ENCODE results near the gene SCUBE1.

The SCUBE1 gene

DNA sequence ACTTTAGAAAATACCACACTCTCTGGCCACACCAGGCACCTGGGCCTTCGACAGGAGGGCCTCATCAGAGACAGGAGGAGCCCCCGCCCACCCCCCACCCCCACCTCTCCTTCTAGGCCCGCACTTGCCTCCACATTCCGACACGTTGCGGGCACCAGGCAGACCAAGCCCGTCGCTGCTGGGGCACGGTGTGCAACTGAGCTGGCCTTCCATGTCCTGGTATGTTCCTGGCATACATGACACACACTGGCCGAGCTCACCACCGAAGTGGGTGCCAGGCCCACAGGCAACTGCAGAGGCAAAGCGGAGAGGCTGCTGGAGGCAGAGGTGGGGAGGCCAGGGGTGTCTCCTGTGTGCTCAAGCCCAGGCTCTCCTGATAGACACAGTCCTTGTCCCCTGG is 129.2 kb downstream of the SCUBE1 start:
- DNase-seq (ENCODE audit: low read depth), result no peak

DNA sequence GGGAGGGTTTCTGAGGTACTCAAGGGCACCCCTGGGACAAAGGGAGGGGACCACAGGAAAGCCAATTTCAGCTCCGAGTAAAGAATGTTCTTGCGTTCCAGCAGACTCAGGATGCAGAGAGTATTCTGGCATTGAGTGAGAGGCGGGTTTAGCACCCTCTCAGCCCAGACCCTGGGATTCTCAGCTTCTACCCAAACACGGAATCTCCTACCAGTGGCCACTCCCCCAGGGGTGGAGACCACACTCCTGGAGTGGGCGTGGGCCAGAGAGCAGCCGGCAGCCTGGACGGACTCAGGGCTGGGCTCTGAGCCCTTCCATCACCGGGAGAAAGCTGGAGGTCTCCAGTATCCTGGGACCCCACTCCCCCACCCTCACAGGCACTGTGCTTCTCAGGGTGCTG is 130.1 kb downstream of the SCUBE1 start:
- DNase-seq (ENCODE audit: low read depth), result no peak

- DNase-seq (ENCODE audit: low read depth), result no peak
These were observed 130.7 kb downstream of the SCUBE1 start for GRCh38 chr22:43212434-43212952.

DNA sequence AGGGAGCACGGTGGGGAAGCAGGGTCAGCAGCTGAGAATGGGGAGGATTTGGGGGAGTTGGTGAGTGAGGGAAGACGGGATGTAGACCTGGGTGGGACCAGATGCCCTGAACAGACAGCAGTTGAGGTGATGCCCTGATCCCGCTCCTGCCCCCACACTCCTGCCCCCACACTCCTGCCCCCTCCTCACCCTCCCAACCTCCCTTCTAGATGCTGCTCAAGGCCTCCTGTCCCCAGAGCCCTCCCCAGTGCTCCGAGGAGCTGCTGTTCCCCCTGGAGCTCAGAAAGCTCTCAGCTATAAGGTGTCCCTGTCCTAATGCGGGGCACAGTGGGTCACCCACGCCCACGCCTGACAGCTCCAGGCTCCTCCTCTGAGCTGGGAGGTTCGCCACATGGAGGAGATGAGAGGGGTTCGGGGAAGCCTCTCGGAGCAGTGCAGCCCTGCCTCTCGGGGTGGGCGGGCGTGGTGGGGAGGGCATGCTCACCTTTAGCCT is 131.2 kb downstream of the SCUBE1 start:
- no peak for DNase-seq (ENCODE audit: low read depth)

DNA sequence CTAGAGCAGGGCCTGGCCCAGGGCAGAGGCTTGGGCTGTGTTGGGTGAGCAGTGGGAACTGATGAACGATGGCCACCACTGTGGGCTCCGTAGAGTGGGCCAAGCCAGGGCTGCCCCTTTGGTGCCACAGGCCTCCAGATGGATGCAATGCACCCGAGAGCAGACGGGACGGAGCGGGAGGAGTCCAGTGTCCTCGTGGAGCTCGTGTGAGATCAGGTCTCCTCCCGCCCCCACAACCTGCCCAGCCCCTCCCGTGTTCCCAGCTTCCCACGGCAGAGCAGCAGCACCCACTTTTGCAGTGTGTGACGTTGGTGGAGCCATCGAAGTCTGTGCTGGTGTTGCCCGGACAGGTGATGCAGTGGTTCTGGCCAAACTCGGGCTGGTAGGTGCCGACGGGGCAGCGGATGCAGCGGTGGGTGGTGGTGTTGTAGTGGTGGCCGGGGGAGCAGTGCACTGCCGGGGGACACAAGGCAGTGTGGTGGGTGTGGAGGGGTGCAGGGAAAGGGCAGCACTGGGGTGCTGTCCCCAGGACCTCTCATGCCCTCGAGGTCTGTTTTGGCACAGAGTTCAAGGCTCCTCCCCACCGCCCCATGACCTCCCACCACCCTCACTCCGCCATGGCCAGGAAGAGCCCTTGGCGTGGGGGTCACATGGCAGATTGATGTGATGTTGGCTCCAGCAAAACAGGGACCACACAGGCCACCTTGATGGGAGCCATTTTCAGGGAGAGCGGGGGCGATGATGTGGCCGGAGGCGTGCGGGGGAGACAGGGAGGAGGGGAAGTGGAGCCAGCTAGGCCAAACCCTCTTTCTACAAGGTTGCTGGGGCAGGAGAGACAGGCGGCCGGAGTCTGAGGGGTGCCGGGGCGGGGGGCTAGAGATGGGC is 132.3 kb downstream of the SCUBE1 start:
- DNase-seq (ENCODE audit: low read depth), result no peak

- no peak for DNase-seq (ENCODE audit: low read depth)
These were observed 133.2 kb downstream of the SCUBE1 start for GRCh38 chr22:43209971-43210370.

DNA sequence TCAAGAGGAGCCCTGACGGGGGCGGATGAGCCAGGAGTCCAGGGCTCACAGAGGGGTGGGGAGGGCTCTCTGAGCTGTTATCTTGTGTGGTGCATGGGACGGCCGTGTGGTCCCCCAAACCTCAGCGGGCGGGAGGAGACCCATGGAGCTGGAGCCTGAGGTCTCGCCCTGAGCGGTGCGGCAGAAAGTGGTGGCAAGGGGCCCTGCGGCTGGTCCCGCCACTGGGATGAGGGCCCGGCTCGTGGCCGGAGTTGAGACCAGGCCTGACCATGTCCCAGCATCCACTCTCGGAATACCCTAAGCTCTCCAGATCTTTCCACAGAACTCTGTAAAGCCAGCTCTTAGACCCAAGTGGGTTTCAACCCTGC is 133.7 kb downstream of the SCUBE1 start:
- no peak for DNase-seq (ENCODE audit: low read depth)

DNA sequence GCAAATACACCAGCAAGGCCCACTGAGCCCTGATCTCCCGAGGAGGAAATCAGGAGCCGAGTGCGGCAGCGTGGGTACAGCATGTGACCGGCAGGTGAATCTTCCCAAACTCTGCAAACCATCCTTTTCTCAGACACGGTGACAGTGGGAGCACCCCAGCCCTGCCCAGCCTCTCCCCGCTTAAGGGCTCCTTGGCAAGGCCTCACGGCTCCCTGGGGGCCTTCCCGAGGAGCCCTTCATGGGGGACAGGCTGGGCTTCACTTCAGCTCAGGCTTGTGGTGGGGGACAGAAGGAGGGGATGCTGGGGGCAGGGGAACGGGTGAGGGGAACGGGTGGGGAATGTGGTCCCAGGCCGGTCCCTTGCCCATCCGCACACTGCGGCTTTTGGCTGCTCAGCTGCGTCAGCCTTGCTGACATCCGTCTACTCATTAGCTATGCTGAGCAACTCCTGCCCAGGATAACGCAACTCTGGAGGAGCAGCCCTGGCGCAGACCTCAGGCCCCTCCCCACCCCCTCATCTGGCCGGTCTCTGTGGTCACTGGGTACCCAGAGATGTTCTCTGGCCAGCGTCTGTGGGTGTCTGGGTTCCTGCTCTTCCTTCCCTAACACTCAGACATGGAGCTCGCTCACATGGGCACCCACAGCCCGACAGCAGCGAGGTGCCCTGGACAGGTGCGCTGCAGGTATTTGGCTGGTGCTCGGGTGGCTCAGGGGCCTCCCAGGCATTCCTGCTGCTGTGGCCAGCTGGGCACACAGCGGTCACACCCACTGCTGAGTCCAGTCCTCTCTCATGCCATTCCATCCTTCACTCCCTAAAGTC is 134.3 kb downstream of the SCUBE1 start:
- no peak for DNase-seq (ENCODE audit: low read depth)

DNA sequence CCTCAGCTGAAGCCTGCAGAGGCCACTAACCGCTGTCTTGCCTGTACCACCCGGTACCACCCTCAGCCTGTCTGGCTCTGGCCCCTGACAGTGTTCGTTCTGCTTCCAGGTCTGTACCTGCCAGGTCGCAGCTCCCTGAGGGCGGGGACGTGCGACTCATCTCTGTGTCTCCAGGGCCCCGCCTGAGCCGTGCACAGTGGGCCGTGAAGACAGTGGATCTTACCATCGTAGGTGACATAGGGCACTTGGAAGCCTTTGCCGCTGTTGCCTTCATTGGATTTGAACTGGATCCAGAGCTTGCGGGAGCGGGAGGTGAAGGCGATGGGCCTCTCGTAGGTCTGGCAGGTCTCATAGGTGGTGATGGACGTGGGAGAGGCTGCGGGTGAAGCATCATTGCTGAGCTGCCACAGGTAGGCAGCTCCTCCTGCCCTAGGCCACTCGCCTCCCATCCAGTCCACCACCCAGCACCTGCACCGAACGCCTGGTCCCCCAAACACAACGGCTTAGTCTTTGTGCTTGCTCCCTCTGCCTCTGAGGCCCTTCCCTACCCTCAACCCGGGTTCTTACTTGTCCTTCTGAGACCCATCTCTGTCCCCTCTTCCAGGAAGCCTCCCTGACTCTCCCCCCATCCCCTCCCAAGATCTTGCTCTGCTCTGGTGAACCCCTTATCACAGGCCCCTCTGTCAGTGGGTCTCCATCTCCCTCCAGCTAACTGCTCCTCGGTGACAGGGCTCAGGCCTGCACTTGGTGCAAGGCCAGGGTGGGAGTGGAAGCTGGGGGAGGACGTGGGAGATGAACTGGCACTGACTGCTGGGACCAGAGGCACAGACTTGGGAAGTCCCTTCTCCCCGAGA is 135.1 kb downstream of the SCUBE1 start:
- DNase-seq (ENCODE audit: low read depth), result no peak

GRCh38 chr22:43207386-43207785 is 135.8 kb downstream of the SCUBE1 start:
- DNase-seq (ENCODE audit: low read depth), result no peak

DNA sequence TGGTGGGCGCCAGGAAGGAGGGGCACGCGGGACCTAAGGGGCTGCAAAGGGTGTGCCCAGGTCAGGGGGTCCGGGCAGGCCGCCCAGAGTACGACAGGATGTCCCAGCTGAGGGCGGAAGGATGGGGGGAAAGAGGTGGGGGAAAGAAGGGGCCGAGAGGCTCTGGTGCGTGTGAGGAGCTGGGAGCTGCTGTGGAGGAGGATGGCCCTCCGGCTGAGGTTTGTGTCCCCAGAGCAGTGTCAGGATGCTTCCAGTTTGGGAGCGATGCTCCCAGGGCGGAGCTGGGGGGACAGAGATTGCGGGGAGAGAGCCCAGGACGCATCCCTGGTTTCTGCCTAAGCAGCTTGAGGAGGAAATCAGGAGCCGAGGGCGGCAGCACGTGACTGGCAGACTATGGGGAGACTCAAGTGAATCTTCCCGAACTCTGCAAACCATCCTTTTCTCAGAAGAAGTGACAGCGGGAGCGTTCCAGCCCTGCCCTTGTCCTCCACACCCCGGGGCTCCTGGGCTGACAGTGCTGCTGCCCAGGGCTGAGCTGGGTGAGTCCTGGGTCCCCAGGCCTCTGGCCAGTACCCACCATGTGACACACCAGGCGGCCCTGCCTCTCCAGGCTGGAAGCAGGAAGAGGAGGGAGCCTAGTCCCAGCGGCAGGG is 136.5 kb downstream of the SCUBE1 start:
- no peak for DNase-seq (ENCODE audit: low read depth)

GRCh38 chr22:43205748-43206508 is 137.2 kb downstream of the SCUBE1 start:
- no peak for DNase-seq (ENCODE audit: low read depth)

GRCh38 chr22:43205261-43205691 is 137.9 kb downstream of the SCUBE1 start:
- DNase-seq (ENCODE audit: low read depth), result no peak

DNA sequence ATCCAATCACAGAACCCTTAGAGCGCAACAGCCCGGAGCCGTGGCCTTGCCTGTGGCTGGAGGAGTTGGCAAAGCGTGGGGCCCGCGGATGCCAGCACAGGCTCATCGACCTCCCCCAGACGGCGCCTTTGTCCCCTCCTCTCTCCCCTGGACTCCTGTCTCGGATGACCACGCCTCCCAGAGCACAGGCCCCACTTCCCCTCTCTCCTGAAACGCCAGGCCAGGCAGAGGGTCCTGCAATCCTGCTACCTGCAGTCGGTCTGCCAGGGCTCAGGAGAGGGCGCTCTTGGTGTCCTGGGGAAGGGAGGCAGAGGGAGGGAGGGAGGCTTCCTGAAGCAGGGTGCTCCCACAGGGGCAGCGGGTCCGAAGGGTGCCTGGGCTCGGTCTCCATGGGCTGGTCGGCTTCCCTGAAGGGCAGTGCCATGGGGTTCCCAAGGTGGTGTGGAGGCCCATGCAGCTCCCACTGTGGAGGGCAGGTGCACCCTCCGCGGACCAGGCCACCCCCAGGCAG is 139.6 kb downstream of the SCUBE1 start:
- no peak for DNase-seq (ENCODE audit: low read depth)

- no peak for DNase-seq (ENCODE audit: low read depth)
These were observed 140.3 kb downstream of the SCUBE1 start for GRCh38 chr22:43202756-43203410.

GRCh38 chr22:43202326-43202725 is 140.8 kb downstream of the SCUBE1 start:
- DNase-seq (ENCODE audit: low read depth), result no peak

- DNase-seq (ENCODE audit: low read depth), result no peak
These were observed 141.5 kb downstream of the SCUBE1 start for GRCh38 chr22:43201486-43202219.

DNA sequence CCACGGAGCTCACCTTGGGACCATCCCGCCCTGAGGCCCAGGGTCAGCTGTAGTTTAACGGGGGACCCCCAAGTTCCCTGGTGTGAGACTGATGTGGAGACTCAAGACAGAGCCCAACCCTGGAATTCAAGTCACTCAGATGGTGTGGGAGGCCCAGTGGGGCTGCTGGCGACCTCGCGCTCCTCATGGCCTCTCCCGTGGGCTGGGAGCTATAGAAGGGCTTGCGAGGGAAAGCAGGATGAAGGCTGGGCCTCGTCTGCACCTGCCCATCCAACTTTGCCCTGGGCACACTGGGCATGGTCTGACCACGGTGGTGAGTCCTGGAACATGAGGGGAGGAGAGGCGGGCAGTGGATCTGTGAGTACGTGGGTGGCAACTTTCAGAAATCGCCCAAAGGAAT is 142.6 kb downstream of the SCUBE1 start:
- DNase-seq (ENCODE audit: low read depth), result no peak

GRCh38 chr22:43200031-43200430 is 143.1 kb downstream of the SCUBE1 start:
- no peak for DNase-seq (ENCODE audit: low read depth)
